ENCODE results near the gene CARS1. TPM values are rescaled to one million over a fixed set of nuclear protein-coding genes. Genes with fewer than 3 reads are reported as not detected.

Gene CARS1
- total RNA-seq, 2 donors from 2014 or later, result 86.2 to 87.2 TPM

- DNase-seq (ENCODE audit: low spot score in 2 of 2) (no peak), ATAC-seq (no peak)
- Mint-ChIP-seq H3K27ac (peak overlapping the region; percentile 82 to 90), H3K9me3 (no peaks in the 10 kb centered on the region), H3K36me3 (peaks cover 9 to 12% of the 10 kb centered on the region in 2 donors)
These were observed 46.5 kb downstream of the CARS1 start for GRCh38 chr11:3010521-3011275.

GRCh38 chr11:3010004-3010403 is 47.2 kb downstream of the CARS1 start:
- H3K36me3 Mint-ChIP-seq, result peaks cover 3 to 12% of the 10 kb centered on the region in 2 donors
- H3K27ac Mint-ChIP-seq, result peak overlapping the region; percentile 19 to 62
- no peak for DNase-seq (ENCODE audit: low spot score in 2 of 2)
- H3K9me3 Mint-ChIP-seq, result no peaks in the 10 kb centered on the region
- ATAC-seq, result no peak

- Mint-ChIP-seq H3K27ac (peak overlapping the region; percentile 19 to 62), H3K9me3 (no peaks in the 10 kb centered on the region), H3K36me3 (peaks cover under 1 to 12% of the 10 kb centered on the region in 2 donors)
- ATAC-seq, result no peak
- no peak for DNase-seq (ENCODE audit: low spot score in 2 of 2)
These were observed 47.7 kb downstream of the CARS1 start for GRCh38 chr11:3009481-3009880.

- DNase-seq (ENCODE audit: low spot score in 2 of 2), result no peak
- ATAC-seq, result no peak
- H3K36me3 Mint-ChIP-seq, result peaks cover 7 to 12% of the 10 kb centered on the region in 2 donors
- H3K27ac Mint-ChIP-seq, result peak overlapping the region in 1 of 2 donors; percentile 23
- H3K9me3 Mint-ChIP-seq, result no peaks in the 10 kb centered on the region
These were observed 48.4 kb downstream of the CARS1 start for GRCh38 chr11:3008746-3009336.

- H3K9me3 Mint-ChIP-seq, result no peaks in the 10 kb centered on the region
- ATAC-seq (no peak), DNase-seq (ENCODE audit: low spot score in 2 of 2) (no peak)
- peaks cover 13 to 23% of the 10 kb centered on the region in 2 donors for H3K36me3 Mint-ChIP-seq
- no peak overlapping the region for H3K27ac Mint-ChIP-seq
These were observed 49.7 kb downstream of the CARS1 start for GRCh38 chr11:3007404-3008010.

- Mint-ChIP-seq H3K27ac (no peak overlapping the region), H3K9me3 (no peaks in the 10 kb centered on the region), H3K36me3 (peaks cover 19 to 25% of the 10 kb centered on the region in 2 donors)
- peak in 1 of 2 donors; percentile 13 for ATAC-seq
- DNase-seq (ENCODE audit: low spot score in 2 of 2), result no peak
These were observed 50.5 kb downstream of the CARS1 start for GRCh38 chr11:3006505-3007260.

GRCh38 chr11:3004481-3004880 is 52.7 kb downstream of the CARS1 start:
- no peak for DNase-seq (ENCODE audit: low spot score in 2 of 2)
- H3K36me3 Mint-ChIP-seq, result peaks cover 19 to 30% of the 10 kb centered on the region in 2 donors
- no peak for ATAC-seq
- no peaks in the 10 kb centered on the region for H3K9me3 Mint-ChIP-seq
- peak overlapping the region in 1 of 2 donors; percentile 79 for H3K27ac Mint-ChIP-seq

- Mint-ChIP-seq H3K27ac (peak overlapping the region; percentile 66 to 70), H3K36me3 (peaks cover 12 to 30% of the 10 kb centered on the region in 2 donors), H3K9me3 (no peaks in the 10 kb centered on the region)
- ATAC-seq, result no peak
- DNase-seq (ENCODE audit: low spot score in 2 of 2), result no peak
These were observed 53.6 kb downstream of the CARS1 start for GRCh38 chr11:3003396-3004231.

GRCh38 chr11:3002871-3003270 is 54.4 kb downstream of the CARS1 start:
- peak overlapping the region; percentile 66 to 70 for H3K27ac Mint-ChIP-seq
- no peaks in the 10 kb centered on the region for H3K9me3 Mint-ChIP-seq
- peaks cover 12 to 30% of the 10 kb centered on the region in 2 donors for H3K36me3 Mint-ChIP-seq
- DNase-seq (ENCODE audit: low spot score in 2 of 2) (no peak), ATAC-seq (no peak)

GRCh38 chr11:3002351-3002861 is 54.8 kb downstream of the CARS1 start:
- Mint-ChIP-seq H3K9me3 (no peaks in the 10 kb centered on the region), H3K27ac (peak overlapping the region in 1 of 2 donors; percentile 66), H3K36me3 (peaks cover 12 to 30% of the 10 kb centered on the region in 2 donors)
- ATAC-seq (no peak), DNase-seq (ENCODE audit: low spot score in 2 of 2) (peak in 1 of 2 donors; percentile 28)

GRCh38 chr11:3001496-3001895 is 55.7 kb downstream of the CARS1 start:
- no peak for DNase-seq (ENCODE audit: low spot score in 2 of 2)
- no peak overlapping the region for H3K27ac Mint-ChIP-seq
- no peak for ATAC-seq
- H3K36me3 Mint-ChIP-seq, result peaks cover 12 to 30% of the 10 kb centered on the region in 2 donors
- H3K9me3 Mint-ChIP-seq, result no peaks in the 10 kb centered on the region

GRCh38 chr11:3000032-3000961 is 56.9 kb downstream of the CARS1 start:
- H3K9me3 Mint-ChIP-seq, result no peaks in the 10 kb centered on the region
- no peak for DNase-seq (ENCODE audit: low spot score in 2 of 2)
- no peak for ATAC-seq
- H3K27ac Mint-ChIP-seq, result peak overlapping the region in 1 of 2 donors; percentile 81
- peaks cover 12 to 30% of the 10 kb centered on the region in 2 donors for H3K36me3 Mint-ChIP-seq

- H3K9me3 Mint-ChIP-seq, result no peaks in the 10 kb centered on the region
- no peak for ATAC-seq
- peak overlapping the region; percentile 58 to 65 for H3K27ac Mint-ChIP-seq
- DNase-seq (ENCODE audit: low spot score in 2 of 2), result no peak
- H3K36me3 Mint-ChIP-seq, result peaks cover 12 to 30% of the 10 kb centered on the region in 2 donors
These were observed 57.7 kb downstream of the CARS1 start for GRCh38 chr11:2999464-2999998.

GRCh38 chr11:2998073-2998850 is 59.0 kb downstream of the CARS1 start:
- Mint-ChIP-seq H3K9me3 (no peaks in the 10 kb centered on the region), H3K27ac (no peak overlapping the region), H3K36me3 (peaks cover 9 to 23% of the 10 kb centered on the region in 2 donors)
- ATAC-seq (no peak), DNase-seq (ENCODE audit: low spot score in 2 of 2) (no peak)

Measured in activated naive CD4-positive, alpha-beta T cell treated with anti-CD3 and anti-CD28 coated beads, Interleukin-2, amount 50 U/mL, for 72 hours (primary cell).